ENCODE measurements around the gene ARHGAP26.

DNA sequence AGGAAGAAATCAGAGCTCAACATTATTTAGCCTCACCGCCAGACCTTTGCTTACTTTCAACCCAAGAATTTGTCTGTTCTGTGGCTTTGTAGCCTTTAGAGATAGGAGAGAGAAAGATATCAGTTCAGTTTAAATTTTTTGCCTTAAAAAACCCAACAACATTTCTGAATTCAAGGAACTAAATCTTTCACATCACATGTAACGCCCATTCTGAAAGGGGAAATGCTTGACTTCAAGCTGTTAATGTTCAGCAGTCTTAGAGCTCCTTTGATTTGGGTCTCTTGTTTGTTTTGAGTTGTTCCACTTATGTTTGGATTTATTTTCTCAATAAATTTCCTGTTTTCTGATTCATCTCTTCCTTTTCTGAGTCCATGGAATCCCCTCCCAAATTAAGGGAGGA, 294.5 kb downstream of the ARHGAP26 start:
- TF ChIP-seq, protein P1, sequence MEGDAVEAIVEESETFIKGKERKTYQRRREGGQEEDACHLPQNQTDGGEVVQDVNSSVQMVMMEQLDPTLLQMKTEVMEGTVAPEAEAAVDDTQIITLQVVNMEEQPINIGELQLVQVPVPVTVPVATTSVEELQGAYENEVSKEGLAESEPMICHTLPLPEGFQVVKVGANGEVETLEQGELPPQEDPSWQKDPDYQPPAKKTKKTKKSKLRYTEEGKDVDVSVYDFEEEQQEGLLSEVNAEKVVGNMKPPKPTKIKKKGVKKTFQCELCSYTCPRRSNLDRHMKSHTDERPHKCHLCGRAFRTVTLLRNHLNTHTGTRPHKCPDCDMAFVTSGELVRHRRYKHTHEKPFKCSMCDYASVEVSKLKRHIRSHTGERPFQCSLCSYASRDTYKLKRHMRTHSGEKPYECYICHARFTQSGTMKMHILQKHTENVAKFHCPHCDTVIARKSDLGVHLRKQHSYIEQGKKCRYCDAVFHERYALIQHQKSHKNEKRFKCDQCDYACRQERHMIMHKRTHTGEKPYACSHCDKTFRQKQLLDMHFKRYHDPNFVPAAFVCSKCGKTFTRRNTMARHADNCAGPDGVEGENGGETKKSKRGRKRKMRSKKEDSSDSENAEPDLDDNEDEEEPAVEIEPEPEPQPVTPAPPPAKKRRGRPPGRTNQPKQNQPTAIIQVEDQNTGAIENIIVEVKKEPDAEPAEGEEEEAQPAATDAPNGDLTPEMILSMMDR (IDR thresholded peaks at IDR 0.05): no peak
- no peak for TF ChIP-seq EP300 (IDR thresholded peaks at IDR 0.05; ENCODE audit: low read depth)
